Peyer's patch (tissue), 4 donors: Measurements from ENCODE around the gene TRIM24.

Experiments used
- CTCF ChIP-seq, 6 experiments: fragments of 450-650 bp in 4 of 6; fragments of 200-600 bp in 2 of 6; sonication (generic) in 1 of 6; IDR thresholded peaks; one replicate each; pipeline ENCODE4 v1.5.1; 2017 to 2019; ENCODE audit warnings: antibody characterized with exemption in 6 of 6, mild to moderate bottlenecking in 3 of 6, moderate library complexity in 1 of 6
- POLR2A ChIP-seq, 2 donors: fragments of 450-650 bp; IDR thresholded peaks; one replicate each; pipeline ENCODE4 v1.5.1; 2017; ENCODE audit warnings: antibody characterized with exemption in 2 of 2, mild to moderate bottlenecking in 2 of 2, moderate library complexity in 2 of 2

DNA sequence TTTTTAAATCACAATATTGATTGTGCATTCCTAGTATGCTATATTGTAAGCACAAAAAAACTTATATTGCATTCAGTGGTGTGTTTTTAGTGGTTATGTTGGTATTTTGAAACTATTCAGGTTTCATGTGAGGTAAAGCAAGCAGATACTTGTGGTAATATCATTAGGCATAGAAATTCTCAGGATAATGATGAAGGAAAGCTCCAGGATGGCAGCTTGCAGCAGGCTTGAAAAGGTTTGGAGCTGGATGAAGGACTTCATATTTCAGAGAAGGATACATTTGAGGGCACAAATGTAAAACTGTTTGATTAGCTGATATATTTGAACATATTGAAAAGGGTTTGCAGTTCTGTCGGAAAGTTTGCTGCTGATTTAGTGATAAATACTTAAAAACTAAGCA is 17.5 kb downstream of the TRIM24 start:
- TF ChIP-seq CTCF (IDR thresholded peaks at IDR 0.05) (no peak), POLR2A (IDR thresholded peaks at IDR 0.05) (no peak)
